NCI-H2227 treated with DMSO at 0.1 percent for 48 hours (cell line): Measurements from ENCODE around the gene ZNF316.

Experiments
- DNase-seq: peaks from one replicate; lab custom pipeline; 2025; lab: John Stamatoyannopoulos, UW

Gene ZNF316

GRCh38 chr7:6636741-6637543, at the start of gene ZNF316:
Gene ZNF316 (plus strand): TSS chr7:6637318. CDS start chr7:6642410, 5,092 bp downstream.
- no peak for DNase-seq

DNA sequence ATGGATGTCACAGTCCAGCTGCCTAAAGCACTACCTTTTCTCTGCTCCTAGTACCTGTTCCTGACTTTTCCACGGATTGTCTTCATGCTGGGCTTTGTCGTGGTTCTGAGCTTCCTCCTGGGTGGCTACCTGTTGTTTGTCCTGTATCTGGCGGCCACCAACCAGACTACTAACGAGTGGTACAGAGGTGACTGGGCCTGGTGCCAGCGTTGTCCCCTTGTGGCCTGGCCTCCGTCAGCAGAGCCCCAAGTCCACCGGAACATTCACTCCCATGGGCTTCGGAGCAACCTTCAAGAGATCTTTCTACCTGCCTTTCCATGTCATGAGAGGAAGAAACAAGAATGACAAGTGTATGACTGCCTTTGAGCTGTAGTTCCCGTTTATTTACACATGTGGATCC, 48.6 kb upstream of the ZNF316 start:
- no peak for DNase-seq

DNA sequence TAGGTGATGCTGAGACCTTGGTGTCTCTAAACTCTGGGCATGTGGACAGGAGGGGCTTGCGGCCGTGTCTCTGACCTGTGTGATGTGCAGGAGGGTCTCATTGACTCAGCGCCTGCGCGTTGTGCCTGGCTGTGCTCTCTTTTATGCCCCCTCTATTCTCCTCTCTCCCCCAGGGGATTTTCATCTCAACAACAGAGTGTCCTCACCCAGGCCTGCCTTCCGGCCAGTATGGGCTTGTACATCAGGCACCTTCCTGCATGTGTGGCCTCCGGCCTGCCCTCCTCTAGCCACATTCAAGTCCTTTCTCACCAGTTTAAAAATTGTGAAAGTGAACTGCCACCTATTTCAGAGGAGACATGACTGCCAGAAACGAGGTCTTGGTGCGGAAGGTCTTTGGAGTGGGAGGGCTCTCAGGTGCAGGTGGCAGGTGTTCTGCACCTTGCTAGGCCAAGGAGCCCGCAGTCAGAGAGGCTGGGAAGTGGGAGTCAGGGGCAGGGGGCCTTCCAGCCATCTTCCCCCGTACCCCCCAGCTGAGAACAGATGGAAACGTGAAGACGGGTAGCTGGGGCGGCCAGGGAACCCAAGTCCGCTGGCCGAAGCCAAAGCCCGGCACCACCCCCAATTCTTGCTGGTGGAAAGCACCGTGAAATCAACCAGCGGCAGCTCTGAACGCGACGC, 47.8 kb upstream of the ZNF316 start:
- DNase-seq = no peak

GRCh38 chr7:6589829-6590644, 47.1 kb upstream of the ZNF316 start, which contains the start of gene INTS15:
Gene INTS15 (plus strand): TSS chr7:6590021. CDS start chr7:6590284, 263 bp downstream.
- DNase-seq = peak; percentile 64

GRCh38 chr7:6590645-6591110, 46.4 kb upstream of the ZNF316 start:
- DNase-seq = no peak

- no peak for DNase-seq
These were observed 37.0 kb upstream of the ZNF316 start for GRCh38 chr7:6600093-6600492.

DNA sequence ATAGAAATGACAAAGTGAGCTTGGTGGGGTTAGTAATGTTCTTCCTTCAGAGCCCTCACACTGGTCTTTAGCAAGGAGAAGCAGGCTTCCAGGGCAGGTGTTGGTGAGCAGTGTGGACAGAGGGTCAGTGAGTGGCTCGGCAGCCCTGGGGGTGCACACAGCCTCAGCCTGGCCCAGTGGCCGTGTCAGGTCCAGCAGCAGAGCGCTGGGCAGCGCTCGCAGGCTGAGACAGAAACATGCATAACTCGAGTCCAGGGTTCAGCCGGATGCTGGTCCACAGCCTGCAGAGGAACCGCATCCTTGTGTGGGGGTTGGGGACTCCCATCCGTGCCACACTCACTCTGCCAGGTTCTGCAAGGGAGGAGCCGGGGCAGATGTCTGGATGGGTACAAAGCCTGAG, 32.7 kb upstream of the ZNF316 start:
- DNase-seq = no peak

- no peak for DNase-seq
These were observed 30.1 kb upstream of the ZNF316 start for GRCh38 chr7:6606866-6607583.

- DNase-seq = no peak
These were observed 29.5 kb upstream of the ZNF316 start for GRCh38 chr7:6607651-6608051.

- no peak for DNase-seq
These were observed 29.0 kb upstream of the ZNF316 start for GRCh38 chr7:6608081-6608480.

DNA sequence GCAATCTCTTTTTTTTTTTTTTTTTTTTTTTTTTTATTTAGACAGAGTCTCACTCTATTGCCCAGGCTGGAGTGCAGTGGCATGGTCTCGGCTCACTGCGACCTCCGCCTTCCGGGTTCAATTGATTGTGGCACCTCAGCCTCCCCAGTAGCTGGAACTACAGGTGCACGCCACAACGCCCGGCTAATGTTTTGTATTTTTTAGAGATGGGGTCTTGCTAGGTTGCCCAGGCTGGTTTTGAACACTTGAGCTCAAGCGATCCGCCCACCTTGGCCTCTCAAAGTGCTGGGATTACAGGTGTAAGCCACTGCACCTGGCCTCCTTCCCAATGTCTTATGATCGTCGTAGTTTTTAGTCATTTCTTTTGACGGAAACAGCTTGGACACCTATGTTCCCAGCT, 28.3 kb upstream of the ZNF316 start:
- DNase-seq = no peak

DNA sequence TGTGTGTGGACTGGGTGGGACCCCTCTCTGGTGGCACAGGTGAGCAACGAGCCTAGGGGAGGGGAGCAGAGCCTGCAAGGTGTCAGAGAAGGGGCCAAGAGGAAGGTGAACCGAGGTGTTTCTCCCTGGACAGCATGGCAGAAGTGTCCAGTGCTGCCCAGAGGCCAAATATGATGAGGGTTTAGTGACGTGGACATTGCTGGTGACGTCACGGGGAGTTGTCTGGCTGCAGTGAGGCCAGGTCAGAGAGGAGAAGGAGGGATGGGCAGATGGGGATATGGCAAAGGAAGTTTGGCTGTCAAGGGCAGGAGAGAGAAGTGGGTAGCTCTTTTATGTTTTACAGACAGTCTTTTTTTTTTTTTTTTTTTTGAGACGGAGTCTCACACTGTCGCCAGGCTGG, 24.3 kb upstream of the ZNF316 start:
- no peak for DNase-seq

GRCh38 chr7:6613706-6614105, 23.4 kb upstream of the ZNF316 start:
- DNase-seq = no peak

DNA sequence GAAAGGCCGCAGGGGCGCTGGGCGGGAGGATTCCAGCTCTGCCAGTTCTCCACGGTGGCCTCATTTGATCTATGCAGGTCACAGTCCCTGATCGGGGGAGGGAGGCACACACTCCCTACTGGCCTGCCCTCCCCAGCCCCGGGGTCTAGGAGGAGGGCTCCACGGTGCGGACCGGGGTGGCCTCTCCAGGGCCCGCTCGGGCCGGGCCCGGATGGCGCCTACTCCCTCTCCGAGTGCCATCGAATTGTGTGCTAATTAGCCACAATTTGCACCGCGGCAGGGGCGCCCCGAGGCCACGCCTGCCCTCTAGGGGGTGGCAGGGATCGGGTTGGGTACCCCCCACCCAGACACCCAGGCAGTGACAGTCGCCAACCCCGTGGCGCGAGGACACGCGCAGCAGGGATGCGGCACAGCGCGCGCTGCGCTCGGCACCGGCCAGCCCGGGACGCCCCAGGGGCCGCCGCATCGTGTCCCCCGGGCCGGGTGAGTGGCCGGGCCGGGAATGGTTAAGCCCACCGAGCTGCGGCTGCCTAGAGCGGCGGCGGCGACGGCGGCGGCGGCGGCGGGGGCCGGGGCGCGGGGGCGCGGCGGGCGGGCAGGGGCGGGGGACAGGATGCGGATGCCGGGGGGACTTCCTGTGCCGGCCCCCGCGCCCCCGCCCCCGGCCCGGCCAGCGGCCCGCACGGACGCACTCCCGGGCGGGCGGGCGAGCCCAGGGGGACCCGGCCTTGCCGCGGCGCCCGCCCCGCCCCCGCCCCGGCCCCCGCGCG, 22.0 kb upstream of the ZNF316 start, which contains the start of gene ZNF853:
ZNF853 (plus strand) TSS at position 658 of the 770 bp plus-strand sequence. CDS start 565 bp downstream, outside the sequence.
- DNase-seq = no peak

DNA sequence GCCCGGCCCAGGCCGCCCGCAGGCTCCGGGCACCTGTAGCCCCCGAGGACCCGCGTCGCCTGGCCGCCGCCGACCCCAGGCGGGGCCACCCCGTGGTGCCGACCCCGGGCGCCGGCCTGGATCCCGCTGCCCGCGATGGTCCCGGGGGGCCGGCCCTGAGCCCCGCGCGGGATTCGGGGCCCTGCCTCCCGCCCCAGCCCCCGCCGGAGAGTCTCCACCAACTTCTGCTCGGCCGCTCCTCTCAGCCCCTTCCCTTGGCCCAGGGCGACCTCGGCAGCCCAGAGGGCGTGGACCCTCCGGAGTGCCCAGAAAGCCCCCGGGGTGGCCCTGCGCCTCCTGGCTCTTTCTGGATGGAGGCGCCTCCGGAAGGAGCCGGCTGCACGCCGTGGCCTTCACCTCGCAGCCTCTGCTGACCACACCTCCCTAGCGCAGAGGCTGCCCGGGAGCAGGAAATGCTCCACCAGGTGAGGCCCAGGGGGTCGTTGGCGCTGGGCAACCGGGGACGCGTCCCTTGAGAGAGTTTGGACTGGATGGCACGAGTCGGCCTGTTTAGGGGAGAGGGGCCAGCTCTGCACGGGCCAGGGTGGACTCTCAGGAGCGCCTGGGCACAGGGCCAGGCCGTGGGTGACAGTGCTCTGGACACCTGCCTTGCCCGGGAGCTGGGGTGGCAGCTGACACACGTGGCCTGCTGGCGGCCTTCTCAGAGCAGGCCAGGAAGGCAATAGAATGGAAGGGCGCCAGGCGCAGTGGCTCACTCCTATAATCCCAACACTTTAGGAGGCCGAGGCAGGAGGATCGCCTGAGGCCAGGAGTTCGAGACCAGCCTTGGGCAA, 21.2 kb upstream of the ZNF316 start:
- DNase-seq = no peak

GRCh38 chr7:6616854-6617643, 20.1 kb upstream of the ZNF316 start:
- no peak for DNase-seq

DNA sequence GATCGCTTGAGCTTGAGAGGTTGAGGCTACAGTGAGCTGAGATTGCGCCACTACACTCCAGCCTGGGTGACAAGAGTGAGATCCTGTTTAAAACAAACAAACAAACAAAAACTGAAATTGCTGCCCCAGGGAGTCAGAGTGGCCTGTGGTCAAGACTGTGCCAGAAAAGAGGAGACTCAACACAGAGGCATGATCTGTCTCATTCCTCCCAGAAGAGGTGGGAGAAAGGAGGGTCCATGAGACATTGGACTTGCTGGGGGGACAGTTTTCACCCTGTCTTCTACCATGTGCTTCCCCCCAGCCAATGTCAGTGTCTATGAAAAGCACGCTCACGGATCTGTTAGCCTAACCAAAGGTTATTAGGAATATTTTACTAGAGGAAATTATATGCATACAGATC, 18.5 kb upstream of the ZNF316 start:
- no peak for DNase-seq

GRCh38 chr7:6619961-6620360, 17.2 kb upstream of the ZNF316 start:
- no peak for DNase-seq
